Psoas muscle (tissue), 8 donors: ENCODE data around the gene NAV2. TPM values are rescaled to one million over a fixed set of nuclear protein-coding genes. Genes with fewer than 3 reads are reported as not detected.

Experiments used
- ATAC-seq, 4 donors: fragments of 200-7000 bp; cut with Tn5 transposase; one replicate each; pipeline ENCODE4 v1.9.1; 2020; ENCODE audit warnings: moderate library complexity in 3 of 4, mild to moderate bottlenecking in 2 of 4
- DNase-seq, 2 donors: peaks; one replicate each; pipeline ENCODE4 v3.0.0-alpha.2; 2020
- H3K27ac ChIP-seq: fragments of 200-600 bp; one replicate; pipeline ENCODE4 v1.8.0; 2022
- H3K27me3 ChIP-seq, 3 donors: fragments of 200-600 bp in 1 of 3; one replicate each; pipeline versions ENCODE4 v1.6.1 to v1.8.0; 2013 to 2022; ENCODE audit warnings: low read length in 2 of 3, mild to moderate bottlenecking in 2 of 3, moderate library complexity in 1 of 3; ENCODE audit not compliant: insufficient read depth in 3 of 3
- H3K36me3 ChIP-seq, 2 donors: fragments of 200-600 bp in 1 of 2; one replicate each; pipeline versions ENCODE4 v1.6.1 to v1.8.0; 2013 to 2022; ENCODE audit warnings: low read depth in 1 of 2, mild to moderate bottlenecking in 1 of 2, moderate library complexity in 1 of 2; ENCODE audit not compliant: insufficient read depth in 1 of 2
- H3K4me1 ChIP-seq: fragments of 200-600 bp; one replicate; pipeline ENCODE4 v1.8.0; 2022
- H3K4me3 ChIP-seq: fragments of 200-600 bp; one replicate; pipeline ENCODE4 v1.8.0; 2022; ENCODE audit warnings: mild to moderate bottlenecking
- H3K9me3 ChIP-seq: fragments of 200-600 bp; one replicate; pipeline ENCODE4 v1.8.0; 2022
- CTCF ChIP-seq: fragments of 200-600 bp; IDR thresholded peaks from one replicate; pipeline ENCODE4 v1.8.0; 2022; ENCODE audit warnings: antibody characterized with exemption
- WGBS, 3 donors: extraction: QIAGEN DNeasy Blood & Tissue Kit; methylation state at CpG; one replicate each; pipeline versions ENCODE4 v1.1.6 to v1.1.7; 2013; 5-methylcytosine and 5-hydroxymethylcytosine counted together
- intact Hi-C, 2 donors: fragments of 100-400 bp; cut with DNase I; formaldehyde crosslinking; loops; one replicate each; pipeline versions ENCODE4 v1.11.0 to v1.14.2; 2022
- polyA plus RNA-seq, 3 donors: library from polyadenylated mRNA; stranded (reverse); fragments of 200-250 nt; gene quantifications; one replicate each; pipeline ENCODE4 v1.2.3, GENCODE V29; 2013
- total RNA-seq, 4 donors: library from RNA; stranded (reverse); fragmentation: NEBNext Ultra II Directional in 2 of 4; extraction: Animal tissue kit (Norgen Biotek cat#: 25700) in 2 of 4; gene quantifications; one replicate each; pipeline versions ENCODE4 v1.2.1 to v1.2.4, GENCODE V29; 2021 to 2023
- donor health status: healthy with polysubstance abuse.
- donor health status: DM: no; HTN: no; CAD: no; lungs with moderate emphysema.
- donor health status: Bipolar disorder and iron deficiency.
- donor health status: healthy.
- donor health status: DM: yes; HTN: yes; CAD: no.
- donor health status: DM: no; HTN: no; CAD: no.
- donor health status: DM: no; HTN: no; CAD: no.
- donor health status: DM: yes; HTN: yes; CAD: no.

NAV2 gene
- total and polyA plus RNA-seq, 7 donors: 0.68 to 21.8 (median 2.9) TPM

GRCh38 chr11:20089367-20089766 lies 376.7 kb downstream of the NAV2 start:
- intact Hi-C loops: no loop called here
- H3K27me3 ChIP-seq: no peaks in the 10 kb centered on the region
- H3K9me3 ChIP-seq: no peaks in the 10 kb centered on the region
- ATAC-seq (no peak), DNase-seq (no peak)
- no peak overlapping the region for H3K4me3 ChIP-seq
- H3K27ac ChIP-seq: no peak overlapping the region
- peaks cover 4 to 20% of the 10 kb centered on the region in 2 donors for H3K36me3 ChIP-seq
- no peak for TF ChIP-seq CTCF
- WGBS, 3 donors: 39 to 70% (median 46%) methylated on average over 3 of the region's 3 CpGs
- peaks cover 3% of the 10 kb centered on the region for H3K4me1 ChIP-seq

- Histone ChIP-seq H3K27ac (no peak overlapping the region), H3K9me3 (no peaks in the 10 kb centered on the region), H3K27me3 (no peaks in the 10 kb centered on the region), H3K4me3 (no peak overlapping the region), H3K36me3 (peaks cover 4 to 20% of the 10 kb centered on the region in 2 donors), H3K4me1 (peaks cover 3% of the 10 kb centered on the region)
- WGBS, 3 donors: 39 to 59% (median 49%) methylated on average over 5 of the region's 5 CpGs
- ATAC-seq (no peak), DNase-seq (no peak)
- intact Hi-C loops: no loop called here
- no peak for TF ChIP-seq CTCF
Observed at GRCh38 chr11:20089796-20090653, 377.4 kb downstream of the NAV2 start.

GRCh38 chr11:20090654-20091374 lies 378.2 kb downstream of the NAV2 start:
- no peak for TF ChIP-seq CTCF
- Histone ChIP-seq H3K27ac (no peak overlapping the region), H3K9me3 (no peaks in the 10 kb centered on the region), H3K4me1 (peaks cover 3% of the 10 kb centered on the region), H3K4me3 (no peak overlapping the region), H3K36me3 (peaks cover 4 to 26% of the 10 kb centered on the region in 2 donors), H3K27me3 (no peaks in the 10 kb centered on the region)
- intact Hi-C loops: no loop called here
- WGBS, 3 donors: 85 to 95% (median 88%) methylated on average over 10 of the region's 10 CpGs
- peak in 1 of 4 donors; percentile 40 for ATAC-seq
- DNase-seq: no peak

- WGBS, 3 donors: 89 to 92% (median 89%) methylated on average over 5 of the region's 5 CpGs
- H3K36me3 ChIP-seq: peaks cover 7 to 50% of the 10 kb centered on the region in 2 donors
- intact Hi-C loops: no loop called here
Observed at GRCh38 chr11:20093775-20094174, 381.1 kb downstream of the NAV2 start.

More at GRCh38 chr11:20093775-20094174, 381.1 kb downstream of the NAV2 start:
- Histone ChIP-seq H3K27ac (no peak overlapping the region), H3K27me3 (no peaks in the 10 kb centered on the region), H3K4me3 (no peak overlapping the region), H3K4me1 (peaks cover 1% of the 10 kb centered on the region), H3K9me3 (no peaks in the 10 kb centered on the region)
- TF ChIP-seq CTCF: no peak
- ATAC-seq (no peak), DNase-seq (no peak)
